Measurements from ENCODE around the gene C1QTNF9. TPM values are rescaled to one million over a fixed set of nuclear protein-coding genes. Genes with fewer than 3 reads are reported as not detected.
"Not testable (repeated sequence)": the region's sequence is repeated elsewhere in the genome, so short reads cannot be mapped to it uniquely, and the experiment has no call there.

C1QTNF9 gene
- polyA plus RNA-seq, 6 donors from 2014 or later = not detected

DNA sequence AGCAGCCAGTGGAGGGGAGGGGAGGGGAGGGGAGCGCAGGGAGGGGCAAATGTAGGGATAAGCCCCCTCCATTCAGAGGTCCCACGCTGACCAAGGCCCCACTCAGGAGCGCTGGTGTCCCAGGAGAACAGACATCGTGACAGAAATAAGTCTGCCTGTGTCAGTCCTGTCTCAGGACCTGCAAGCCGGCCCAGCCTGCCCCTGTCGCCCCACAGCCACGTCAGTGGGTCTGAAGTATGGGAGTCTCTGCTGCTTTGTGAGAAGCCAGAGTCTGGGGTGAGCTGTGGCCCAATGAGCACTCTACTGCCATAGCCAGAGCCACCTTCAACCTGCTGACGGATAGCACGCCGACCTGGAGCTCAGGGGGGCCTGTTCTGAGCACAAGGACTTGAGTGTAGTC is 8.5 kb downstream of the C1QTNF9 start:
- not testable (repeated sequence) for H3K9me3 Mint-ChIP-seq, H3K36me3 Mint-ChIP-seq

DNA sequence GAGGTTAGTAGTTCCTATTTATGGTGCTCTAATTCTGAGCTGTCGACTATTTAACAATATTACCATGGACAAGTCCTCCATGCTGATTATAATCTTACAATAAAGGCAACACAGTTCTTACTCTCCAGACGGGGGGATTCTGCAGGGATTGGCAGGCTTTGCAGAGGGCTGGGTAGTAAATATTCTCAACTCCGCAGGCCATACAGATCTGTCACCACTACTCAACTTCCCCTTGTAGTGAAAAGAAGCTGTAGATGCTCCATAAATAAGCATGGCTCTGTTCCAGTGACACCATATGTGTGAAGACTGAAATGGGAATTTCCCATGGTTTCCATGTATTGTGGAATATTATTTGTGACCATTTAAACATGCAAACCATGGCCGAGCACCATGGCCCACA is 9.5 kb downstream of the C1QTNF9 start:
- H3K4me3 Mint-ChIP-seq; H3K36me3 Mint-ChIP-seq; H3K9me3 Mint-ChIP-seq; ATAC-seq (ENCODE audit: low read depth in 2 of 2); DNase-seq; H3K27ac Mint-ChIP-seq: not testable (repeated sequence)
- peaks cover 5 to 11% (median 6%) of the 10 kb centered on the region in 3 donors for H3K4me1 Mint-ChIP-seq
- H3K27me3 Mint-ChIP-seq = peaks cover 4 to 19% (median 19%) of the 10 kb centered on the region in 3 donors

More for the DNA sequence above, 8.5 kb downstream of the C1QTNF9 start:
- not testable (repeated sequence) for ATAC-seq (ENCODE audit: low read depth in 2 of 2); H3K4me3 Mint-ChIP-seq; DNase-seq; H3K4me1 Mint-ChIP-seq; H3K27ac Mint-ChIP-seq
- peaks cover 4 to 13% (median 12%) of the 10 kb centered on the region in 3 donors for H3K27me3 Mint-ChIP-seq

DNA sequence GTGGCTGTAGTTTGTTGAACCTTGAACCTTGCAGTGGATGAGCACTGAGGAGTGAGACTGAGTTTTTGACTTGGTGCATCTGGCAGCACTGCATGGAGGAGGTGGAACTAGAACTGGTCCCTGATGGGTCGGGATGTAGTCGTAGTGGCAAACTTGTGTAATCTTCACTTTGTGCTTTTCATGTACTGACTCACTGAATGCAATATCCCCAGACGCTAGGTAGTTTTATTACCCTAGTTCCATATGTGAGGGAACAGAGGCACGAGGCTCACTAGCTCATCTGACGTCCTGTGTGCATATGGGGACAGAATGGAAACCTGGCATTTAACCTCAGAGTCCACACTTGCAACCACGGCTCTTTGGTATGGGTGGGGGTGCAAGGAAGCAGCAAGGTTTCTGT is 10.3 kb downstream of the C1QTNF9 start:
- peaks cover 5 to 13% (median 7%) of the 10 kb centered on the region in 3 donors for H3K4me1 Mint-ChIP-seq
- H3K27ac Mint-ChIP-seq; ATAC-seq (ENCODE audit: low read depth in 2 of 2); DNase-seq; H3K36me3 Mint-ChIP-seq; H3K4me3 Mint-ChIP-seq; H3K9me3 Mint-ChIP-seq: not testable (repeated sequence)
- H3K27me3 Mint-ChIP-seq = peaks cover 5 to 25% (median 23%) of the 10 kb centered on the region in 3 donors

DNA sequence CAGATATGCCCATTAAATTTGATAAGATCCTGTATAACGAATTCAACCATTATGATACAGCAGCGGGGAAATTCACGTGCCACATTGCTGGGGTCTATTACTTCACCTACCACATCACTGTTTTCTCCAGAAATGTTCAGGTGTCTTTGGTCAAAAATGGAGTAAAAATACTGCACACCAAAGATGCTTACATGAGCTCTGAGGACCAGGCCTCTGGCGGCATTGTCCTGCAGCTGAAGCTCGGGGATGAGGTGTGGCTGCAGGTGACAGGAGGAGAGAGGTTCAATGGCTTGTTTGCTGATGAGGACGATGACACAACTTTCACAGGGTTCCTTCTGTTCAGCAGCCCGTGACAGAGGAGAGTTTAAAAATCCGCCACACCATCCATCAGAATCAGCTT is 12.0 kb downstream of the C1QTNF9 start:
- DNase-seq; H3K36me3 Mint-ChIP-seq; H3K9me3 Mint-ChIP-seq; H3K27ac Mint-ChIP-seq; H3K4me3 Mint-ChIP-seq; ATAC-seq (ENCODE audit: low read depth in 2 of 2): not testable (repeated sequence)
- H3K4me1 Mint-ChIP-seq = peaks cover 5 to 13% (median 7%) of the 10 kb centered on the region in 3 donors
- H3K27me3 Mint-ChIP-seq = peaks cover 16 to 33% (median 30%) of the 10 kb centered on the region in 3 donors

DNA sequence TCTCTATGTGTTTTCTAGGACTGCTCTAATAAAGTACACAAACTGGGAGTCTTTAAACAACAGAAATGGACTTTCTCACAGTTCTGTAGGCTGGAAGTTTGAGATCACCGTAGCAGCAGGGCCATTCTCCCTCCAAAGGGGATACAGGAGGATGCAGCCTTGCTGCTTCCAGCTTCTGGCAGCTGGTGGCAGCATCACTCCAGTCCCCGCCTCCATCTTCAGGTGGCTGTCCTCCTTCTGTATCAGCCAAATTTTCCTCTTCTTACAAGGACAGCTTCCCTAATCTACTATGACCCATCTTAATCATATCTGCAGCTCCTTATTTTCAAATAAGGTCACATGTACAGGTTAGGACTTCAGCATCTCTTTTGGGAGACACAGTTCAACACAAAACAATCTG is 13.1 kb downstream of the C1QTNF9 start:
- not testable (repeated sequence) for H3K4me3 Mint-ChIP-seq; DNase-seq; H3K27ac Mint-ChIP-seq; H3K36me3 Mint-ChIP-seq; H3K9me3 Mint-ChIP-seq; ATAC-seq (ENCODE audit: low read depth in 2 of 2)
- Mint-ChIP-seq H3K4me1 (peaks cover 5 to 13% (median 7%) of the 10 kb centered on the region in 3 donors), H3K27me3 (peaks cover 19 to 36% (median 36%) of the 10 kb centered on the region in 3 donors)

DNA sequence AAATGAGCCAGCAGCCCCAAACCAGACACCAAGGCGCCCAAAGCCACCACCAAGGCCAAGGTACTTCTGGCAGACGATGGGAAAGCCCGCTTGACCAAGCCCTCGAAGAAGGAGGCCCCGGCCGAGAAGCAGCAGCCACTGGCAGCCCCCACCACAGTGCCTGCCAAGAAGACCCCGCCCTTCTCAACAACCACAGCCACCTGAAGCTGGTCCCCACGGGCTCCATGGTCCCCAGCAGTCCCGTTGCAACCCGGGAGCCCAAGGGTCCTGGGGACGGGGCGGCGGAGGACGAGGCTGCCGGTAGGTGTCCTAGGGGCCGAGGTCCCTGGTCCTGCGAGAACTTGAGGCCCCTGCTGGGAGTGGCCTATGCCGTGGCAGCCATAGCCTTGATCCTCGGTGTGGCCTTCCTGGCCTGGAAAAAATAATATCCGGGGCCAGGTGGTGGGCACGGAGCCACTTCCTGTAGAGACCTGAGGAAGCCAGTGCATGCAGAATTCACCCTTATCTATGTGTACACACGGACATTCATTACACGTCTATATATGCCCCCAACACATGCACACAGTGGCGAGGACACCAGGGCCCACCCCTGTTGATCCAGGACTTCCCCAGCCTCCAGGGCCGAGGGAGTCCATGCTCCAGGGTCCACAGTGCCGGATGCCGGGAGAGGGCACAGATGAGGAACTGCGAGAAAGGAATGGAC is 13.8 kb downstream of the C1QTNF9 start:
- no peak for ATAC-seq (ENCODE audit: low read depth in 2 of 2)
- H3K4me1 Mint-ChIP-seq = peaks cover 7 to 13% (median 7%) of the 10 kb centered on the region in 3 donors
- H3K36me3 Mint-ChIP-seq = no peaks in the 10 kb centered on the region
- peaks cover 0 to 3% (median 0%) of the 10 kb centered on the region in 7 donors for H3K9me3 Mint-ChIP-seq
- DNase-seq = no peak
- peak overlapping the region in 1 of 6 donors; percentile 87 for H3K27ac Mint-ChIP-seq
- H3K27me3 Mint-ChIP-seq = peaks cover 19 to 36% (median 36%) of the 10 kb centered on the region in 3 donors
- H3K4me3 Mint-ChIP-seq = no peak overlapping the region

DNA sequence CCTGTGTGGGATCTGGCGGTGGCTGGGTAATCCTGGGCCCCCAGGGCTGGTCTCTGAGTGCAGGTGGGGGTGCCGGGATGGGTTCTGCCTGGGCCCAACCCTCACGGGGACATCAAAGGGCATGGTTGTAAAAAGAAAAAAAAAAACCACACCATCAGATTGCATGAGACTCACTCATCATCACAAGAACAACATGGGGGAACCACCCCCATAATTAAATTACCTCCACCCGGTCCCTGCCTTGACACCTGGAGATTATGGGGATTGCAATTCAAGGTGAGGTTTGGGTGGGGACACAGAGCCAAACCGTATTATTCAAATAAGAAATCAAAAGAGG is 14.3 kb downstream of the C1QTNF9 start:
- Mint-ChIP-seq H3K27ac (no peak overlapping the region), H3K4me3 (no peak overlapping the region), H3K36me3 (no peaks in the 10 kb centered on the region), H3K4me1 (peaks cover 7 to 13% (median 12%) of the 10 kb centered on the region in 3 donors), H3K27me3 (peaks cover 23 to 40% (median 38%) of the 10 kb centered on the region in 3 donors), H3K9me3 (peaks cover 0 to 3% (median 0%) of the 10 kb centered on the region in 7 donors)
- no peak for DNase-seq
- no peak for ATAC-seq (ENCODE audit: low read depth in 2 of 2)

DNA sequence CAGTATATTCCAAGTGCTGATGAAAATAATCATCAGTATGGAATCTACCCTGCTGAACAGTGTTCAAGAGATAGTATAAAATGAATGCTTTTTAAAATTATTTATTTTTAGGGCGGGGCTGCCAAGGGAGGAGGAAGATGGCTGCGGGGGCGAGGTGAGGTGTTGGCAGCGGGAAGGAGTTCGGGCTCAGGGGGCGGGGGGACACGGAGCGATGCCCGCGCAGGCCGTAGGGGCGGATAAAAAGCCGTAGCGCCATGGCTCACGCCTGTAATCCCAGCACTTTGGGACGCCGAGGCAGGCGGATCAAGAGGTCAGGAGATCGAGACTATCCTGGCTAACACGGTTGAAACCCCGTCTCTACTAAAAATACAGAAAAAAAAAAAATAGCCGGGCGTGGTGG is 18.2 kb downstream of the C1QTNF9 start:
- Mint-ChIP-seq H3K27me3 (peaks cover 33 to 47% (median 44%) of the 10 kb centered on the region in 3 donors), H3K9me3 (peaks cover 0 to 10% (median 3%) of the 10 kb centered on the region in 7 donors), H3K4me1 (peaks cover 7 to 16% (median 11%) of the 10 kb centered on the region in 3 donors), H3K4me3 (peak overlapping the region in 1 of 8 donors; percentile 56)
- DNase-seq; H3K27ac Mint-ChIP-seq; H3K36me3 Mint-ChIP-seq; ATAC-seq (ENCODE audit: low read depth in 2 of 2): not testable (repeated sequence)

DNA sequence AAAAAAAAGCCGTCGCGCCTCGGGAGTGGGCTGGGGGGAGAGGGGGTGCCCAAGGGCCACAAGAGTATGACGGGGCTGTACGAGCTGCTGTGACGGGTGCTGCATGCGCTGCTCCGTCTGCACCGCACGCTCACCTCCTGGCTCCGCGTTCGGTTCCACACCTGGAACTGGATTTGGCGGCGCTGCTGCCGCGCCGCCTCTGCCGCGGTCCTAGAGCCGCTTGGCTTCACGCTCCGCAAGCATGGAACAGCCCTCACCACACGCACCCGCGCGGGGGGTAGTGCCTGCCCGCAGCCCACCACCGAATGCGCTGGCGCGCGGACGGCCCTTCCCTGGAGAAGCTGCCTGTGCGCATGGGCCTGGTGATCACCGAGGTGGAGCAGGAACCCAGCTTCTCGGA is 18.8 kb downstream of the C1QTNF9 start:
- DNase-seq = no peak
- Mint-ChIP-seq H3K27me3 (peaks cover 36 to 51% (median 49%) of the 10 kb centered on the region in 3 donors), H3K27ac (no peak overlapping the region), H3K4me1 (peaks cover 7 to 16% (median 8%) of the 10 kb centered on the region in 3 donors), H3K36me3 (no peaks in the 10 kb centered on the region), H3K4me3 (peak overlapping the region in 1 of 8 donors; percentile 45), H3K9me3 (peaks cover 0 to 12% (median 4%) of the 10 kb centered on the region in 7 donors)
- ATAC-seq (ENCODE audit: low read depth in 2 of 2) = peak in 1 of 2 donors; percentile 21

DNA sequence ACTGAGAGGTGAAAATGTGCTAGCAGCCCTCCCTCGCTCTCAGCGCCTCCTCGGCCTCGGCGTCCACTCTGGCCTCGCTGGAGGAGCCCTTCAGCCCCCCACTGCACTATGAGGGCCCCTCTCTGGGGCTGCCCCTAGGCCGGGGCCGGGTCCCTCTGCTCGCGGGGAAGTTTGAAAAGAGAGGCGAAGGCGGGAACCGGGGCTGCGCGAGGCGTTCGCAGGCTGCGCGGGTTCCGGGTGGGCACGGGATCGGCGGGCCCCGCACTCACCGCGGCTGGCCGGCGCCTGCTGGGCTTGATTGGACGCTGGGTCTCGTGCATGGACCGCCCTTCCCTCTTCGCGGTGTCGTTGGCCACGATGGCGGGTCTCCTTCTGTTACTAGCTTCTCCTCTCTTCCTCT is 29.3 kb downstream of the C1QTNF9 start:
- ATAC-seq (ENCODE audit: low read depth in 2 of 2) = no peak
- H3K4me3 Mint-ChIP-seq = no peak overlapping the region
- peaks cover 0 to 11% (median 4%) of the 10 kb centered on the region in 7 donors for H3K9me3 Mint-ChIP-seq
- peaks cover 0 to 4% (median 4%) of the 10 kb centered on the region in 3 donors for H3K4me1 Mint-ChIP-seq
- DNase-seq = no peak
- H3K27ac Mint-ChIP-seq = no peak overlapping the region
- H3K27me3 Mint-ChIP-seq = peaks cover 26 to 31% (median 30%) of the 10 kb centered on the region in 3 donors
- H3K36me3 Mint-ChIP-seq = no peaks in the 10 kb centered on the region

DNA sequence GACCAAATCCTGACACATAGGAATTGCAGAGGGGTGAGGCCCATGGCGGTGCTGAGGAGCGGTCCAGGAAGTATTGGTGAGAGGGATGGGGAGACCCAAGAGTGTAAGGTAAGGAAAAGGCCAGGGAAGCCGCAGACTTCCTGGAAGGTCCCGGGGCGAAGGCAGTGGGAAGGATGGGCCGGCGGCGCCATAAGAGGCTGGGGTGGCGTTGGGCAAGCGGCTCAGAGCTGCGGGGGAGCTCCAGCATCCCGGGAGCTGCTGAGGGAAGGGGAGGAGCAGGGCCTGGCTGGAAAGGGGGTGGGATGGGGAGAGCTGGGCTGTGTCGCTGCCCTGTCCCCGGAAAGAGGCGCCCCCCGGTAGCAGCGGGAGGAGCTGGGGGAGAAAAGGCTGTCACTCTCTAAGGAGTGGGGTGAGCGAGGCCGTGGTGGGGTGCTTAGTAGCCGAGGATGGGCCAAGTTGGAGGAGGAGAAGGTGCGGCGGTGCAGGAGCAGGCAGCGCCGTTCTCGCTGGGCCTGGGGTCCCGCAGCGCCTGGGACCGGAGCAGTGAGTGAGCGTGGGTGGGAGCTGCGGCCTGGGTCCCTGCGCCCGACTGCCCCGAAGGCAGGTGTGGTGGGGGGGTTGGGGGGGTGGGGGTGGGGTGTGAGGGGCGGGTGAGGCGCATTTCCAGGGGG is 30.7 kb downstream of the C1QTNF9 start:
- H3K27ac Mint-ChIP-seq = no peak overlapping the region
- peaks cover 0 to 11% (median 4%) of the 10 kb centered on the region in 7 donors for H3K9me3 Mint-ChIP-seq
- H3K27me3 Mint-ChIP-seq = peaks cover 16 to 30% (median 30%) of the 10 kb centered on the region in 3 donors
- no peak overlapping the region for H3K4me3 Mint-ChIP-seq
- H3K36me3 Mint-ChIP-seq = no peaks in the 10 kb centered on the region
- DNase-seq = no peak
- peaks cover 0 to 4% (median 4%) of the 10 kb centered on the region in 3 donors for H3K4me1 Mint-ChIP-seq
- ATAC-seq (ENCODE audit: low read depth in 2 of 2) = no peak

DNA sequence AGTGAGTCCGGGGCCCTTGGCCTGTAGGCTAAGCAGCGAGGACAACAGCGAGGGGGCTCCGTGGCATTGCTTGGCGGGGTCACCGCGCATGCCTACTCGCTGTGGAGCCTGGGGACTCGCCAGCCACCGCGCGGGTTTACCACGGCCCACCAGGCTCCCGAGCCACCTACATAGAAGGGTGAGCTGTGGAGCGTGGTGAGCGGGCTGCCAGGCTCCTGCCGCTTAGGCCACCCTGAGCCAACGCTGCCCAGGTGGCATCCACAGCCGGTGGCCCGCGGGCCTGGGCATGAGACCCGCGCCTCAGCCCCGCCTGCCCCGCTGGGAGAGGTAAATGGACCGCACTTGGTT is 31.2 kb downstream of the C1QTNF9 start:
- Mint-ChIP-seq H3K36me3 (no peaks in the 10 kb centered on the region), H3K27me3 (peaks cover 16 to 30% (median 29%) of the 10 kb centered on the region in 3 donors), H3K4me1 (peaks cover 0 to 4% (median 4%) of the 10 kb centered on the region in 3 donors), H3K27ac (no peak overlapping the region), H3K9me3 (peaks cover 0 to 13% (median 4%) of the 10 kb centered on the region in 7 donors), H3K4me3 (no peak overlapping the region)
- DNase-seq = no peak
- no peak for ATAC-seq (ENCODE audit: low read depth in 2 of 2)

DNA sequence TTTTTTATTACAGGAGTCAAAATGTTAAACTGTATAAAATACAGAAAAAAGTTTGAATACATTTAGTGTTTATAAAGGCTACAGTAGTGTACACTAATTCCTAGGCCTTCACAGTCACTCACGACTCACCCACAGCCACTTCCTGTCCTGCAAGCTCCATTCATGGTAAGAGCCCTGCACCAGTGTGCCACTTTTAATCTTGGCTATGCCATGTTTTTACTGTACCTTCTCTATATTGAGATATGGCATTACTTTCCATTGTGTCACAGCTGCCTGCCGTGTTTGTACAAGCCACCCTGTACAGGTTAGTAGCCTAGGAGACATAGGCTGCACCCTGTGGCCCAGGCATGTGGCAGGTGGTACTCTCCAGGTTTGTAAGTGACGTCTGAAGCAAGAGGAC is 32.1 kb downstream of the C1QTNF9 start:
- Mint-ChIP-seq H3K9me3 (peaks cover 0 to 9% (median 1%) of the 10 kb centered on the region in 7 donors), H3K36me3 (no peaks in the 10 kb centered on the region), H3K4me3 (no peak overlapping the region), H3K27ac (no peak overlapping the region), H3K4me1 (peaks cover 0 to 4% (median 4%) of the 10 kb centered on the region in 3 donors), H3K27me3 (peaks cover 16 to 28% (median 24%) of the 10 kb centered on the region in 3 donors)
- DNase-seq (no peak), ATAC-seq (ENCODE audit: low read depth in 2 of 2) (no peak)

DNA sequence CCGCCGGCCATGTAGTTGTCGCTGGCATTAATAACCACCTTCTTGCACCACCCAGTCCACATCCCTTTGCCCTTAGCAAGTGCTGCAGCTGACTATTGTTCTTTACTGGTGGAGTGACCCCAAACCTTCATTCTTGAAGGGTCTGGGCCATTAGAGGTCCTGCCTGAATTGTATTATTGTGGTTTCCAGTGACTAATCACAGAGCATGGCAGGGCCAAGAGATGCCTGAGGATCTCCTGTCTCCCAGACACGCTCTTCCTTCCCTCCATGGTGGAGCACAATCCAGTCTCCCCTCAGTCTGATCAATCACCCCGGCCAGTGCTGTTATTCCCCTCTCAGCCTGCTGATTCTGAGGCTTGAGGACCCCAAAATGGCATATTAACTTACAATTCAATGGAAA is 39.0 kb downstream of the C1QTNF9 start:
- Mint-ChIP-seq H3K4me3 (no peak overlapping the region), H3K27me3 (peaks cover 0 to 13% (median under 1%) of the 10 kb centered on the region in 3 donors), H3K9me3 (peaks cover 0 to 4% (median 0%) of the 10 kb centered on the region in 7 donors), H3K36me3 (no peaks in the 10 kb centered on the region), H3K4me1 (no peaks in the 10 kb centered on the region), H3K27ac (no peak overlapping the region)
- DNase-seq (no peak), ATAC-seq (ENCODE audit: low read depth in 2 of 2) (no peak)
